Umbilical cord (tissue), 2 donors: ENCODE data around the gene RBM15B. TPM values are rescaled to one million over a fixed set of nuclear protein-coding genes. Genes with fewer than 3 reads are reported as not detected.
A peak's percentile ranks its signal among the peaks of the same experiment; 100 is the strongest.
"Not testable (repeated sequence)": the region's sequence is repeated elsewhere in the genome, so short reads cannot be mapped to it uniquely, and the experiment has no call there.

Source experiments
- DNase-seq: peaks from one replicate; pipeline ENCODE4 v3.0.0-alpha.2; 2015; ENCODE audit warnings: low spot score
- total RNA-seq: library from RNA; depleted of rRNA; stranded (reverse); fragments of >200 nt; gene quantifications from one replicate; pipeline ENCODE4 v1.2.3, GENCODE V29; 2014; ENCODE audit warnings: low replicate concordance; ENCODE audit not compliant: insufficient read depth

The RBM15B gene
- total RNA-seq, 1 donor from 2014 or later: 14.7 TPM

DNA sequence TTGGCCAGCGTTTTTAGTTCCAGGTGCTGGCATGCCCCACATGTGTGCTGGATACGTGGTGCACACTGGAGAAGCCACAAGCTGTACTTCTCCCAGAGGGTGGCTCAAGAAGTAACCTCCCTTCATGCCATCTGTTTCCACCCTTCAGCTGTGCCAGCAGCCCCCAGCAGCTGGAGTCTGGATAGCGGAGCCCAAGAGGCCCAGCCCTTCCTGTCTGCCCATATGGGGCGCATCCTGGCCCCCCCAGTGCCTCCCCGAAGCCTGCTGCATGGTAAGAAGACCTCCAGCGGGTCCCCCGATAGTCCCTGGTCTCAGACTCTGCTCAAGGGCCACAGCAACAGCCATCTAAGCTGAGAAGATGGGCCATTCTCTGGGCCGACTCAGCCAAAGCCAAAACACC, 11.8 kb upstream of the RBM15B start:
- DNase-seq: no peak

DNA sequence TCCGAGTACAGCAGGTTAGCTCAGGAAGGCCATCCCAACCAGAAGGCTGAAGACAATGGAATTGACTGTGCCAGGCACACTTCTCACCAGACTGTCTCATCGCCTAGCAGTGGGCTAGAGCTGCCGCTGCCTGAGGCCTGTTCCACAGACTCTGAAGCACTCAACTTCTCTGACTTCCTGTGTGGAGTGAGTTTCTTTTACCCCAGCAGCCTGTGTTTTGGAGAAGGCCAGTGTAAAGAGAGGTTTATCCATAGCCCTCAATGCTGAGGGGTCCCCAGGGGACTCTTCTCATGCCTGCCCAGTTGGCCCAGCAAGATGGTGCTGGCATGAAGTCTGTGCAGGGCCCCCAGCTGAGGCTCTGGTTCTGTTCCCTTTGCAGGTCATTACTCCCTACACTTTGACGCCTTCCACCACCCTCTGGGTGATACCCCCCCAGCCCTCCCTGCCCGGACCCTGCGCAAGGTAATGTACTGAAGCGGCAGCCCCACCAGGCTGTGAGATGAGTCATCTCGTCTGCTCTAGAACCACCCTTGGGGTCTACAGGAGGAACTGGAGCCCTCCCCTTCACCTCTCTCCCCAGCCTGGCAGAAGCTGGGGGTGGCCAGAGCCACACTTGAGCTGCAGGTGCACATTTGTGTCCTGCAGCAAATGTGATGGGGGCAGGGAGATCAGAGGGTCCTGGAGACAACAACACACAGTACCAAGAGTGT, 11.2 kb upstream of the RBM15B start:
- no peak for DNase-seq

DNA sequence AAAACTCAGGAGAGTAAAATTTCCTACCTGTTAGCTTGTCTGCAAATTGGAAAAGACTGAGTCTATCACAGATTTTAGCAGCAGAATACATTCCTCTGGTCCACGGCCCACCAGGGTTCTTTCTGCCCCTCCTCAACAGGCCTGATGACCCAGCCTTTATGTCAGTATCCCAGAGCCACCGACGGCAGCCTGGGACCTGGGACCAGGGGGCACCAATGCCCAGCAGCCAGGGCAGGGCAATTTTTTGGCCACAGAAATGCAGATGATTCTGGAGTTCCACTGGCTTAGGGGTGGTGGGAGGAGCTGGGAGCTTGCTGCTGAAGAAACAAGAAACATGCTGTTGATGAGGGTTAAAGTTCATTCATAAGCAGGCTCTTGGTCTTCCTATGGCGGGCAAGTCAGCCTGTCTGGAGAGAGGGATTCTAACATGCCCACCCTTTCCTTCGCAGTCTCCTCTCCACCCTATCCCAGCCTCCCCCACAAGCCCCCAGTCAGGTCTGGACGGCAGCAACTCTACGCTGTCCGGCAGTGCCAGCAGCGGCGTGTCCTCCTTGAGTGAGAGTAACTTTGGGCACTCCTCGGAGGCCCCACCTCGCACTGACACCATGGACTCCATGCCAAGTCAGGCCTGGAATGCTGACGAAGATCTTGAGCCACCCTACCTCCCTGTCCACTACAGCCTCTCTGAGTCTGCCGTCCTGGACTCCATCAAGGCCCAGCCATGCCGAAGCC, 10.3 kb upstream of the RBM15B start:
- DNase-seq: no peak

DNA sequence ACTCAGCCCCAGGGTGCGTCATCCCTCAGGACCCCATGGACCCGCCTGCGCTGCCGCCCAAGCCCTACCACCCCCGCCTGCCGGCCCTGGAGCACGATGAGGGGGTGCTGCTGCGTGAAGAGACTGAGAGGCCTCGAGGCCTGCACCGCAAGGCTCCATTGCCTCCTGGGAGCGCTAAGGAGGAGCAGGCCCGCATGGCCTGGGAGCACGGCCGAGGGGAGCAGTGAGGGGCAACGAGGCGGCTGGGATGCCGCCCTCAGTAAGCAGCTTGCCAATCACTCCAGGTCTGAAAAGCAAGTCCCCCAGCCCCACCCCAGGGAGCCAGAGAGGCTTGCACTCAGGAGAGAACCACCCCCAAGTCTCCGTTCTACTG, 9.8 kb upstream of the RBM15B start:
- no peak for DNase-seq

DNA sequence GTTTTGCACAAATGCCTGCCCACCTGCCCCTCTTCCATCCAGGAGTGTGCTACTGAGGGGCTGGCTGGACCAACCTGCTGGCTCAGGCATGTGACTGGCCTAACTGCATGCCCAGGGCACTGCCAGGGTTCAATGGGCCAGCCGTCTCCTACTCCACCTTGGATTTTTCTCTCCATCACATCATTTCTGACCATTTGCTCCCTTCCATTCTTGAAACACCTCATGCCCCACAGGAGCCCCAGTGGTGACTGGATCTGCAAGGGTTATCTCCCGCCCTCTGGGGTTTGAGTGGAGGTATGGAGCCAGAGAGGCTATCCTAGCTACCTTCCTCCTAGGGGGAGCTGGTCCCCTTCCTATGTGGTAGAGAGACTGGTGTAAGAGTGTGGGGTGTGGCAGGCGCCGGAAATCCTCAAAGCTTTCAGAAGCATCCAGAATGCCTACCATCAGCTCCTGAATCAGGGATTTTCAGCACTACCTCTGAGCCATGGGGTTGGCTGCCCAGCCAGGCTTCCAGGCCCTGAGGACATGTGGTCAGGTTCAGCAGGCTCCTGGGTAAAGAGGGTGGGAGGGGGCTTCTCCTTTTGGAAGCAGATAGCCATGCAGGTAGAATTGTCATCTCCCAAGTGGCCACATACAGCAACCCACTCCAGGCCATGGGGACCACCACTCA, 8.9 kb upstream of the RBM15B start:
- DNase-seq: no peak

DNA sequence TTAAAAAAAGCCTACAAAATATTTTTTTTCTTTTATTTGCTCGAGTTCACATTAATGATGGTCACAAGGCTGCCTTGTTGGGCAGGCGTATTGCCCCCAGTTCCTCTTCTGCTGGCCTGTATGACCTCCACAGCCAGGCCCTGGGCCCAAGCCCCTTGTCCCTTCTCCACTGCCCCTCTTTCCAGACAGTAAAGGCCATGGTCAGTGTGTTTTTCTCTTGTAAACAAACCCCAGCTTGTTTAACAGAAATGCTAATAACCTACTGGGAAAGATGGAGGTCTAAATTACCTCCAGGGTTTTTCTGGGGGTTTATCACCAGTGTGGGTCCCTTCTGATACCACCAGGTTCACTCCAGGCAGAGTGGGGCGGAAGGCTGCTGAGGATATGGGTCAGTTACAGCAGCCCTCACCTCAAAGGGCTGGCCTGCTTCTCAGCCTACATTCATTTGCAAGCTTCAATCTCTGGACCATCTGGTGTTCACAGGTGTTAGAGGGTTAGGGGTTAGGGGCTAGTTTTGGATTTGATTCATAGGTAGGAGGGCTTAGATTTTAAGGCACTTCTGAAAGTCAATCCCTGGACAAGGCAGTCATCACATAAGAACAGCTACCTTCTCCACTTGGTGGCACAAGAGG, 8.0 kb upstream of the RBM15B start:
- DNase-seq: no peak

DNA sequence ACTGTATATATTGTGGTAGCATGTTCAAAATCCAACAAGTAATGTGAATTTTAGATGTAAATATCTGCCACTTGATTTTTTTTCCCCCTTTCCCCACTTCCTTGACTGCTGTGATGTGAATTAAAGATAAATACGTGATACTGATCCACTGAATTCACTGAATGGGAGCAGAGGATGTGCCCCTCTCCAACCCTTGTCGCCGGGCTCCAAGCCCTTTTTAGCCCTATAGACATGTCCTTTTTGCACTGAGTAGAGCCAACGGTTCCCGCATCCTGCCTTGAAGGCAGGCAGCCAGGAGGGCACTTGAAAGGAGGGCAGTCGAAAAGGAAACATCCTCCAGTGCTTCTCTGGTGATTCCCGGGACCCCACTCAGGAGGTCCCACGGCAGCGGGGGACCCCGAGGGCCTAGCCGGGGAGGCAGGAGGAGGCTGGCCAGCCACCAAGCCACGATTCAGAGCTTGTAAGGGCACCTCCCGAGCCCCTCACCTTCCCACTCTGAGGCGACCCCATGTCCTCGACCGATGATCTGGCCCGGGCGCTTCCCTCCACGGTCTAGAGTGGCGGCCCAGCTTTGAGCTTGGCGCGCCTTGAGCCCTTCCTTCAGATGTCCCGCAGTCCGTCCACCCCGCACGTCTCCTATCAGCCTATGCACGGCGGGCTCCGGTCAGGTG, 6.9 kb upstream of the RBM15B start:
- DNase-seq: no peak

DNA sequence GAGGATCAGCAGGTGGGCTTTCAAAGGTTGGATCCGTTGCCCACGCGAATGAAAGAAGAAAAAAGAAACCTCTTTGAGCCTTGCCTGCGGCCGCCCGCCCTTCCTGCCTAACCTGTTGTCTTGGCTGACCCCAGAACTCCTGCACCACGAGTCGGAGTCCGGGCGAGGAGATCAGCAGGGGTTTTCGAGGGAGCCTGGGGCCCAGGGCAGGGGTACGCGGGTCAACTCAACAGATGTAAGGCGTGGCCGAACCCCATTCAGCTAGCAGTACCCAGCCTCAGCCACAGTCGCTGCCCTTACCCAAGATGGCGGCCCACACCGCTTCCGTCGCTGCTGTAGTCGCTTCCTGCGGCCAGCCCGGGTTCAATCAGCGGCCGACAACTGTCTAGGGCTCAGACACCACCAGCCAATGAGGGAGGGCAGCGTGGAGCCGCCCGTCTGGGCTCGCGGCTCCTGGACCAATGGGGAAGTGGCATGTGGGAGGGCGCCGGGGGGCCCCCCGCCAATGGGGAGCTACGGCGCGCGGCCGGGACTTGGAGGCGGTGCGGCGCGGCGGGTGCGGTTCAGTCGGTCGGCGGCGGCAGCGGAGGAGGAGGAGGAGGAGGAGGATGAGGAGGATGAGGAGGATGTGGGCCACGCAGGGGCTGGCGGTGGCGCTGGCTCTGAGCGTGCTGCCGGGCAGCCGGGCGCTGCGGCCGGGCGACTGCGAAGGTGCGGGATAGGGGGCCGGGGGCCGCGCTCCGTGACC, 6.2 kb upstream of the RBM15B start, which contains the start of gene MANF:
Gene MANF (plus strand): TSS at position 566 of the 748 bp plus-strand sequence. CDS start 52 bp downstream, at position 618.
- peak; percentile 99 for DNase-seq

DNA sequence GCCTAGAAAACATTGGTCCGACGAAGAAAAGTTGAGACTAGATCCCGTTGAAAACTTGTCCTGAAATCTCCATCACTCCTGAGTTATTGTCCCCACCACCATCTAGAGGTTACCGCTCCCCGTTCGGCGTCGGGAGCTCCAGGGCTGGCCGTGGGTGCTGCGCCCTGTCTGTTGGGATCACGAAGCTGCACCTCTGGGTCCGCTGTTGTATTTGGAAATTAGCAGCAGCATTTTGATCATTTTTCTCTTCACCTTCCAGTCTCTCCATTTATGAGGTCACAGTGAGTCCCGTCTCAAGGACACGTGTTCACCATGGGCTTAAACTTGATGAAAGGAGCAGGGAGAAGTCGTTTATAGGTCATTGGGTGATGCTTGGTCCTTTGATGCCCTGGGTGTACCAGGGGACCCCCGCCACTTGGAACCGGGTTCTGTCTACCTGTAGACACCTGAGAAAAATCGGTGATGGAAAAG, 5.4 kb upstream of the RBM15B start:
- no peak for DNase-seq

DNA sequence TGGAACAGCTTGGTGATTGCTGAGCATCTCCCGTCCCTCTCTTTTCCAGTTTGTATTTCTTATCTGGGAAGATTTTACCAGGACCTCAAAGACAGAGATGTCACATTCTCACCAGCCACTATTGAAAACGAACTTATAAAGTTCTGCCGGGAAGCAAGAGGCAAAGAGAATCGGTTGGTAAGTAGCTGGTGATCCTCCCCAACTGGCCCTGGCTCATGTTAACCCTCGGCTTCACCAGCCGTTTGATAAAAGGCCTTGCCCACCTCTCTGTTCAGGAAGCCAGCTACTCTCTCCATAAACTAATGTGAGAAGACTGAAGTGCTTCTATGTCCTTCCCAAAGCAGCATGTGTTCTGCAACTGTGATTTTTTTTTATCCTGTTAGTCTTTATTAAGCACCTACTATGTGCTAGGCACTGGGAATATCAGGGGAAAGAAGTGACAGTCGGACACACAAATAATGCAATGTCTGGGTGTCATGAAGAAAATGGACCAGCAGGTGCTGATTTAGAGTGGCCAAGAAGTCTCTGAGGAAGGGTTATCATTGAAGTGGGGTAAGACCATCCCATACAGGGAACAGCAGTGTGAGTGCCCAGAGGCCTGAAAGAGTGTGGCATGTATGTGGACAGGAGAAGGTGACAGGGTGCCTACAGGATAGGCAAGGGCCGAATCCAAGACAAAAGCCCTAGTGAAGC, 4.8 kb upstream of the RBM15B start:
- DNase-seq: no peak

DNA sequence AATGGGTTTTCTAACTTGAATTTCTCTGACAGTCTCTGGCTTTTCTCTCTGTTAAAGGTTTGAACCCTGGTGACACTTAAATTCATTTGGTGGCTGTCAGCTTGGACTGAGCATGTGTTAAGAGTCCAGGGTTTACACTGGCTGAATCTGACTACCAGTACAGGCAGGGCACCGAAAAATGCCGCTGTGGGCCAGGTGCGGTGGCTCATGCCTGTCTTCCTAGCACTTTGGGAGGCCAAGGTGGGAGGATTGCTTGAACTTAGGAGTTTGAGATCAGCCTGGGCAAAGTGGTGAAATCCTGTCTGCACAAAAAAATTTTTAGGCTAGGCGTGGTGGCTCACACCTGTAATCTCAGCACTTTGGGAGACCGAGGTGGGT, 4.2 kb upstream of the RBM15B start:
- DNase-seq: no peak

DNA sequence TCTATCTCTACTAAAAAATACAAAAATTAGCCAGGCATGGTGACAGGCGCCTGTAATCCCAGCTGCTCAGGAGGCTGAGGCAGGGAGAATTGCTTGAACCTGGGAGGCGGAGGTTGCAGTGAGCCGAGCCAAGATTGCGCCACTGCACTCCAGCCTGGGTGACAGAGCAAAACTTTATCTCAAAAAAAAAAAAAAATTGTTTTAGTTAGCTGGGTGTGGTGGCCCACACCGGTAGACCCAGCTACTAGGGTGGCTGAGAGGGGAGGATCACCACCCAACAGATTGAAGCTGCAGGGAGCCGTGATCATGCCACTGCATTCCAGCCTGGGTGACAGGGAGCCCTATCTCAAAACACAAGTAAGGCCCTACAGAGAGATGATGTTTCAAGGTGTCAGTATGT, 3.8 kb upstream of the RBM15B start:
- DNase-seq: not testable (repeated sequence)

DNA sequence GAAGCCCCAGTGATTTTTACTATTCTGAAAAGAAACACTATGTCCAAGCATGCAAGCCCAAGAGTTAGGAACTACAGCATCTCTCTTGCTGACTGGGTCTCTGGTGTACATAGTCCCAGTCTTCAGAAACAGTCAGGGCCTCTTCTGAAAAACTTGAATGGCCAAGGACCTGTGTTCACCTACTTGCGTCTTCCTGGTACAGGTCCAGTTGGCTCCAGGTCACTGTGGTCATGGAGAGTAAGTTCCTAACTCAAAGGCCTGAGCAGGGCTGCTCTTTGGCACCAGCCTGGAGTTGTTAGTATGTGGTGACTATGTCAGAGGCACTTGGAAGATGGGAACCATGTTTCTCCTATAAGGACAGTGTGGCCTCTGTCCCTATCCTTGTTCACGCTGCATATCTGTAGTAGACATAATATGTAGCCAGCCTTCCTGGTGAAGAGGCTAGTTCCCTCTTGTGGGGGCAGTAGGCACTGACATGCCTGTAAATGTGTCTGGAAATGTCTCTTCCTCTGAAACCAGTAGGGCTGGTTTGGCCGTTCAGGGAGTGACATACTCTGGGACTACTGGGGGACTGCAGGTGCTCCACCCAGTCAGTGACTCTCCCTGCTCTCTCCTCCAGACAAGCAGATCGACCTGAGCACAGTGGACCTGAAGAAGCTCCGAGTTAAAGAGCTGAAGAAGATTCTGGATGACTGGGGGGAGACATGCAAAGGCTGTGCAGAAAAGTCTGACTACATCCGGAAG, 2.6 kb upstream of the RBM15B start:
- DNase-seq: peak; percentile 81

DNA sequence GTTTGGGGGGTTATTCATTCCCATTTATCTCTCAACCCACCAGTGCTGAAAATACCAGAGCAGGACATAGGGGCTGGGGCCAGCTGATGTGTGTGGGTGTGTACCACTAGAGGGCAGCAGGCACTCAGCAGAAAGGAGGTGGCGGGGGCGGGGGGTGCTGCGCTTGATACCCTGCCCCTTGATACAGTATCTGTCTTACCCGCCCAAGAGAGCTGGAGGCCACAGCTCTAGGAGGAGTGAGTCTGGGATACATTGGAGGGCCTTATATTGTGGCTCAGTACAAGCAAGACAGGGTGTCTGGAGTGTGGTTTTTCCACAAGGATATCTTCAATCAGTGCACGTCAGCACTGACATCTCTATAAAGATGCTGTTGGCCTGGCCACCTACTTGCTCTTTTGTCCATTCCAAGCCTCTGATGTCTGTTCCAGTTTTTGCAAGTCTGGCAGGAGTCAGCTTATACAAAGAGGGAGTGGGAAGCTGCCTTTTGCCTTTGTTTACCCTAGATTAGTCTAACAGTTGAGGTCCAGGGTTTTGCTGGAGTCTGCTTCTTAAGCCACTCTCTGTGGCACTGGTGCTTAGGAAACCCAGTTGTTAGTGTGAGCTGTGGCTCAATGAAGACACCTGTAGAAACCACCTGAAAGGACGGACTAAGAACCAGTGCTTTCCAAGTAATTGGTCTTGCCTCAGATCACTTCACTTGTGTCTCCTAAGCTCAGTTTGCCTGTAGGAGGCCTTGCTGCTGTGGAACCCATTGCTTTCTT, 1.5 kb upstream of the RBM15B start:
- DNase-seq: peak; percentile 19

DNA sequence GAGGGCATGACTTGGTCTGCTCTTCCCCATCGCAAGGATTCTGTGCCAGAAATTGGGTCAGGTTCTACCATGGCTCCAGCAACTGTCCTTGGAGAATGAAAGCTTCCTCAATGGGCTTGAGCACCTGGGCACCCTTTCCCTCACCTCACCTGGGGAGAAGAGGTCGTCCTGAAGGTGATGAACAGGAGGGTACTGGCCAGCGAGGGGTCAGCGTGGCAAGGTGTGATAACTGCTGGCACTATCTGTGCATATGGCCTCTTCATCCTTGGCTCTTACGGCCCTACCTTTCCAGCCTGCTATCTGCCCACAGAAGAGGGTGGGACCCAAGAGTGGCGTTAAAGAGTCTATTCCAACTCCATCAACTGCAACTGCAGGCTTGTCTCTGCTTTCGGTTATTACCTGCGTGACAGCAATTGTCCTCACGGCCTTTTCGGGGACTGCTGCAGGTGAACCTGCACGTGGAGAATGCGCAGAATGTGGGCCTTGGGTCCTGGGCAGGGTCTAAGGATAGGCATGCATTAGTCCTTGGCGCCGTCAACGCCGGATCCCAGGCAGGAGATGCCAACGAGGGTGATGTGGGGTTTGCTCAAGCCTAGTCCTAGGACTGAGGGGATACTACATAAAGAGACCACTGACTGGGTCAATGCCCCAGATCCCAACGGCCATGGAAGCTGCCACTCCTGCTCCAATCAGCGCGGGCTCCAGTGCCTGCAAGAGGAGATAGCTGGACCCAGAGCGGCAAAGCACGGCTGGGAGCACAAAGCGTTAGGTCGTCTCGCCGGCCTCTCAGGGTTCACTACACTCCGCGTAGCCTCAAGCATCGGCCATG, 625 bp upstream of the RBM15B start:
- DNase-seq: no peak

DNA sequence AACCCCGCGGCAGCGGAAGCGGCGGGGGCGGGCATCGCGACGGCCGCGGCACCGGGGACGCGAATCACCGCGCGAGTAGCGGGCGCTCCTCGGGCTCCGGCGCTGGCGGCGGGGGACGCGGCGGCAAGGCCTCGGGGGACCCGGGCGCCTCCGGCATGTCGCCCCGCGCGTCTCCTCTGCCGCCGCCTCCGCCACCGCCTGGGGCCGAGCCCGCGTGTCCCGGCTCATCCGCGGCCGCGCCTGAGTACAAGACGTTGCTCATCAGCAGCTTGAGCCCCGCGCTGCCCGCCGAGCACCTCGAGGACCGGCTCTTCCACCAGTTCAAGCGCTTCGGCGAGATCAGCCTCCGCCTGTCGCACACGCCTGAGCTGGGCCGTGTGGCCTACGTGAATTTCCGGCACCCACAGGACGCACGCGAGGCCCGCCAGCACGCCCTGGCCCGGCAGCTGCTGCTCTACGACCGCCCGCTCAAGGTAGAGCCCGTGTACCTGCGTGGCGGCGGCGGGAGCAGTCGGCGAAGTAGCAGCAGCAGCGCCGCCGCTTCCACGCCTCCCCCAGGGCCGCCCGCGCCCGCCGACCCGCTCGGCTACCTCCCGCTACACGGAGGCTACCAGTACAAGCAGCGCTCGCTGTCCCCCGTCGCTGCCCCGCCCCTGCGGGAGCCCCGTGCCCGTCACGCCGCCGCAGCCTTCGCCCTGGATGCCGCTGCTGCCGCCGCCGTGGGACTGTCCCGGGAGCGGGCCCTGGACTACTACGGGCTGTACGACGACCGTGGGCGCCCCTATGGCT, 675 bp downstream of the RBM15B start:
- DNase-seq: peak; percentile 22
